ENCODE measurements around the gene RAD17. TPM values are rescaled to one million over a fixed set of nuclear protein-coding genes. Genes with fewer than 3 reads are reported as not detected.

The RAD17 gene
- 24.3 TPM in 2 replicates for polyA plus RNA-seq (2011; rRNA removed)
- 6.6 and 7.4 TPM in 2 replicates for polyA plus RNA-seq (2012; cell fraction: cytosol; rRNA removed)
- polyA plus RNA-seq (2012; cell fraction: nucleus; rRNA removed) = 6.5 and 10.1 TPM in 2 replicates
- polyA plus RNA-seq (2017; fragmentation: RNase III; extraction: RNeasy Plus Mini Kit Qiagen cat#74134 plus additional on column Dnase treatment) = 12.8 to 13.3 TPM (median 13.2 TPM) in 3 replicates
- 22.8 and 25.5 TPM in 2 replicates for polyA minus RNA-seq (2011; rRNA and poly(A)+ RNA removed)

GRCh38 chr5:69369340-69370121, at the start of gene RAD17, which contains the start of the genes AK6 and TAF9:
RAD17 (plus strand) TSS chr5:69369818; CDS start chr5:69372209, 2,391 bp downstream.
AK6 (minus strand) TSS chr5:69369520; CDS start chr5:69369490, 30 bp downstream.
TAF9 (minus strand) TSS chr5:69369520; CDS start chr5:69365737, 3,783 bp downstream.
- ChIA-PET POLR2A (interaction anchor here (0.5 to 1.8 kb wide), 6 partner anchors 10 to 276 kb away, joined by 3 to 9 read pairs (median 6); partner anchors contain the start of genes CCNB1 and SLC30A5), CTCF (interaction anchor here (0.6 to 1.3 kb wide), 4 partner anchors 11 to 276 kb away, joined by 3 to 4 read pairs (median 3); partner anchors contain the start of gene SLC30A5)
- Histone ChIP-seq H3K4me2 (peak within 1 kb of the TSS; percentile 82), H3K27ac (peak within 1 kb of the TSS; percentile 95 to 99), H3K4me1 (peaks cover 26% of the 10 kb centered on the region; the same call in 2 of the 3 replicates), H3K4me3 (peak within 1 kb of the TSS; percentile 80), H3K9me3 (no peaks in the 10 kb centered on the region)
- ATAC-seq = peak; percentile 96 to 98
- under 1% methylated on average over 20 of the region's 66 CpGs for WGBS (ENCODE audit: missing lambda C conversion rate)
- no peak for FAIRE-seq
- peak; percentile 90 to 95 for DNase-seq (ENCODE audit: low read depth in 1 of 2, low spot score in 1 of 2)
- TF ChIP-seq NFE2L2 (conservative IDR thresholded peaks at IDR 0.05; ENCODE audit: low read length) (no peak), HMGXB4 (CRISPR knock-in tag; IDR thresholded peaks at IDR 0.05; ENCODE audit: borderline replicate concordance) (peak; percentile 18; the same call in 1 of the 2 replicates), EHMT2 (IDR thresholded peaks at IDR 0.05; ENCODE audit: low read depth) (no peak), EP300 (IDR thresholded peaks at IDR 0.05) (no peak), EHF (CRISPR knock-in tag; IDR thresholded peaks at IDR 0.05) (no peak; the same call in 1 of the 2 replicates), POLR2A (IDR thresholded peaks at IDR 0.05; ENCODE audit: low read length) (peak; percentile 83), ESRRA (IDR thresholded peaks at IDR 0.05; ENCODE audit: borderline replicate concordance, low read length) (no peak), PHF8 (IDR thresholded peaks at IDR 0.05; ENCODE audit: borderline replicate concordance, low read depth) (peak; percentile 70; the same call in 1 of the 2 replicates), ZNF302 (CRISPR knock-in tag; IDR thresholded peaks at IDR 0.05) (no peak), CHD2 (IDR thresholded peaks at IDR 0.05; ENCODE audit: low read length, partially characterized antibody) (no peak), POLR2AphosphoS2 (conservative IDR thresholded peaks at IDR 0.05; ENCODE audit: low read length) (no peak), MYC (IDR thresholded peaks at IDR 0.05; ENCODE audit: borderline replicate concordance, low read length) (peak; percentile 76), REST (IDR thresholded peaks at IDR 0.05) (no peak), GATA3 (IDR thresholded peaks at IDR 0.05; ENCODE audit: borderline replicate concordance) (peak; percentile 56; the same call in 1 of the 2 replicates), USF2 (IDR thresholded peaks at IDR 0.05) (peak; percentile 86), RFX5 (IDR thresholded peaks at IDR 0.05) (0 out of 2 replicates have a peak, but pooled peaks have one; percentile 36), HOXB13 (CRISPR knock-in tag; IDR thresholded peaks at IDR 0.05; ENCODE audit: low read depth) (no peak), ATOH8 (CRISPR knock-in tag; IDR thresholded peaks at IDR 0.05; ENCODE audit: low read depth) (0 out of 2 replicates have a peak, but pooled peaks have one; percentile 68), FOSB (CRISPR knock-in tag; IDR thresholded peaks at IDR 0.05) (peak; percentile 88), MAX (IDR thresholded peaks at IDR 0.05) (peak; percentile 96), BHLHE40 (IDR thresholded peaks at IDR 0.05; ENCODE audit: low read depth, low read length) (peak; percentile 91), CHD4 (IDR thresholded peaks at IDR 0.05; ENCODE audit: borderline replicate concordance) (no peak), RAD21 (conservative IDR thresholded peaks at IDR 0.05 in 1 of 2, IDR thresholded peaks at IDR 0.05 in 1 of 2) (no peak), TP53 (CRISPR knock-in tag; IDR thresholded peaks at IDR 0.05) (peak; percentile 86; the same call in 1 of the 2 replicates), SMC3 (IDR thresholded peaks at IDR 0.05) (0 out of 3 replicates have a peak, but pooled peaks have one; percentile 11), BCL3 (IDR thresholded peaks at IDR 0.05) (peak; percentile 82), CBX8 (IDR thresholded peaks at IDR 0.05) (no peak), HOXB5 (CRISPR knock-in tag; IDR thresholded peaks at IDR 0.05) (peak; percentile 42; the same call in 1 of the 2 replicates), FOSL2 (IDR thresholded peaks at IDR 0.05) (no peak), FOSL2 (CRISPR knock-in tag; IDR thresholded peaks at IDR 0.05) (0 out of 2 replicates have a peak, but pooled peaks have one; percentile 18)
